SK-N-SH (cell line): Measurements from ENCODE around the gene AMIGO2. TPM values are rescaled to one million over a fixed set of nuclear protein-coding genes. Genes with fewer than 3 reads are reported as not detected.
A peak's percentile ranks its signal among the peaks of the same experiment; 100 is the strongest.

Experiments
- CTCF ChIA-PET: fragments of 300-600, 350-600 bp; formaldehyde crosslinking; extraction: SDS; loops from one replicate; lab custom pipeline; 2021; lab: Yijun Ruan, JAX
- POLR2A ChIA-PET: fragments of 350-600 bp; sonication (Branson Sonifier 250); formaldehyde crosslinking; extraction: SDS; loops from one replicate; lab custom pipeline; 2020; ENCODE audit warnings: antibody characterized with exemption, inconsistent platforms; lab: Yijun Ruan, JAX
- DNase-seq: peaks from one replicate; pipeline ENCODE4 v3.0.0; 2012
- H2AFZ ChIP-seq: fragments of 200-600 bp; sonication (generic); 2 replicates; pipeline ENCODE4 v1.8.1; 2016; ENCODE audit warnings: antibody characterized with exemption, mild to moderate bottlenecking, low read depth
- H3F3A ChIP-seq: fragments of 200-600 bp; sonication (generic); replicated peaks from 2 replicates; pipeline ENCODE3; 2016; ENCODE audit warnings: antibody characterized with exemption, mild to moderate bottlenecking; ENCODE audit not compliant: insufficient read depth
- H3K27ac ChIP-seq, 2 experiments: fragments of 200-500 bp in 1 of 2; fragments of 200-600 bp in 1 of 2; sonication (Bioruptor generic) in 1 of 2; sonication (generic), shearing (Covaris generic) in 1 of 2; 2 replicates each; pipeline versions ENCODE4 v1.5.1 to v1.6.1; 2014 to 2016; ENCODE audit warnings: low read depth in 2 of 2, inconsistent platforms in 1 of 2, low read length in 1 of 2, mild to moderate bottlenecking in 1 of 2, mixed read lengths in 1 of 2
- H3K27me3 ChIP-seq: fragments of 200-600 bp; sonication (generic), shearing (Covaris generic); 2 replicates; pipeline ENCODE4 v1.6.1; 2016; ENCODE audit warnings: mixed run types; ENCODE audit not compliant: insufficient read depth
- H3K36me3 ChIP-seq, 2 experiments: fragments of 200-500 bp in 1 of 2; fragments of 200-600 bp in 1 of 2; sonication (Bioruptor generic) in 1 of 2; sonication (generic) in 1 of 2; replicated peaks in 1 of 2; 2 replicates each; pipeline versions ENCODE3 to v1.5.1; 2014 to 2016; ENCODE audit warnings: low read length in 1 of 2, mild to moderate bottlenecking in 1 of 2; ENCODE audit not compliant: insufficient read depth in 2 of 2, control insufficient read depth in 1 of 2
- H3K4me1 ChIP-seq, 2 experiments: fragments of 200-500 bp in 1 of 2; fragments of 200-600 bp in 1 of 2; sonication (Bioruptor generic) in 1 of 2; sonication (generic), shearing (Covaris generic) in 1 of 2; 2 replicates each; pipeline versions ENCODE4 v1.5.1 to v1.6.1; 2014 to 2016; ENCODE audit warnings: low read depth in 1 of 2, low read length in 1 of 2, mixed run types in 1 of 2; ENCODE audit not compliant: insufficient read depth in 2 of 2, control insufficient read depth in 1 of 2
- H3K4me2 ChIP-seq: fragments of 200-600 bp; sonication (generic), shearing (Covaris generic); 2 replicates; pipeline ENCODE4 v1.6.1; 2017; ENCODE audit warnings: mixed run types
- H3K4me3 ChIP-seq, 2 experiments: fragments of 200-500 bp in 1 of 2; fragments of 200-600 bp in 1 of 2; sonication (Bioruptor generic) in 1 of 2; sonication (generic), shearing (Covaris generic) in 1 of 2; 2 replicates each; pipeline versions ENCODE4 v1.5.1 to v1.8.1; 2014 to 2016; ENCODE audit warnings: low read depth in 2 of 2, inconsistent platforms in 1 of 2, low read length in 1 of 2, mild to moderate bottlenecking in 1 of 2, mixed read lengths in 1 of 2, moderate library complexity in 1 of 2
- H3K79me2 ChIP-seq: fragments of 200-600 bp; sonication (generic); 2 replicates; pipeline ENCODE4 v1.8.1; 2017; ENCODE audit warnings: mild to moderate bottlenecking; ENCODE audit not compliant: insufficient read depth
- H3K9ac ChIP-seq: fragments of 200-600 bp; sonication (generic); 2 replicates; pipeline ENCODE4 v1.6.1; 2017; ENCODE audit warnings: mixed run types
- H3K9me2 ChIP-seq: fragments of 200-600 bp; sonication (generic); 2 replicates; pipeline ENCODE4 v1.6.1; 2017; ENCODE audit warnings: mixed run types
- H3K9me3 ChIP-seq: fragments of 200-600 bp; sonication (generic); 2 replicates; pipeline ENCODE4 v1.6.1; 2017; ENCODE audit warnings: mixed run types, mild to moderate bottlenecking, moderate library complexity
- H4K20me1 ChIP-seq: fragments of 200-600 bp; sonication (generic); 2 replicates; pipeline ENCODE4 v1.6.1; 2017; ENCODE audit warnings: mild to moderate bottlenecking, mixed run types; ENCODE audit not compliant: insufficient read depth
- CTCF ChIP-seq: fragments of 200-600 bp; sonication (generic); IDR thresholded peaks from 2 replicates; pipeline ENCODE4 v1.6.1; 2017; ENCODE audit warnings: antibody characterized with exemption, mild to moderate bottlenecking, moderate library complexity
- EP300 ChIP-seq, 2 experiments: IDR thresholded peaks; 2 replicates each; pipeline versions ENCODE4 v1.4.0 to v1.6.1; 2012; ENCODE audit warnings: borderline replicate concordance in 1 of 2, low read depth in 1 of 2, low read length in 1 of 2
- FOXJ3 ChIP-seq: sonication (generic); formaldehyde crosslinking; IDR thresholded peaks from 2 replicates; pipeline ENCODE4 v1.5.1; 2020; ENCODE audit warnings: mild to moderate bottlenecking, missing genetic modification reagents
- GATA2 ChIP-seq: sonication (generic); formaldehyde crosslinking; IDR thresholded peaks from 2 replicates; pipeline ENCODE4 v1.5.0; 2020; ENCODE audit warnings: mild to moderate bottlenecking, missing genetic modification reagents
- JUND ChIP-seq: IDR thresholded peaks from 2 replicates; pipeline ENCODE4 v1.4.0; 2012
- RCOR1 ChIP-seq: fragments of 150-350 bp; IDR thresholded peaks from 2 replicates; pipeline ENCODE4 v1.6.1; 2017; ENCODE audit warnings: antibody characterized with exemption, low read length
- REST ChIP-seq: IDR thresholded peaks from 2 replicates; pipeline ENCODE4 v1.6.1; 2012; ENCODE audit warnings: mild to moderate bottlenecking, low read depth, low read length, moderate library complexity
- RFX5 ChIP-seq: IDR thresholded peaks from 2 replicates; pipeline ENCODE4 v1.6.1; 2012; ENCODE audit warnings: mild to moderate bottlenecking, improper control_type of control experiment, low read length
- SIN3A ChIP-seq: IDR thresholded peaks from 2 replicates; pipeline ENCODE4 v1.6.1; 2012; ENCODE audit warnings: low read depth, mild to moderate bottlenecking, low read length, moderate library complexity, borderline replicate concordance
- SMC3 ChIP-seq: IDR thresholded peaks from 2 replicates; pipeline ENCODE4 v1.6.1; 2012; ENCODE audit warnings: low read depth, low read length, improper control_type of control experiment
- WGBS: methylation state at CpG from one replicate; pipeline ENCODE4 v1.1.6; 2017; ENCODE audit warnings: low lambda C conversion rate; 5-methylcytosine and 5-hydroxymethylcytosine counted together
- polyA plus RNA-seq, 3 experiments: library from polyadenylated mRNA; depleted of rRNA; stranded (reverse); fragments of >200 nt; gene quantifications; 2 replicates each; pipeline ENCODE4 v1.2.3, GENCODE V29; 2012

The AMIGO2 gene
- polyA plus RNA-seq, 1 of the 3 experiments (the other 2 are of a cell fraction): 1.2 TPM

GRCh38 chr12:47071241-47071852 lies 8.4 kb downstream of the AMIGO2 start:
- Histone ChIP-seq H3K4me2 (no peak overlapping the region), H3K9ac (no peak overlapping the region), H3K9me3 (no peaks in the 10 kb centered on the region), H4K20me1 (no peaks in the 10 kb centered on the region), H2AFZ (no peak overlapping the region), H3K4me3 (no peak overlapping the region), H3F3A (no peaks in the 10 kb centered on the region)
- no peak for DNase-seq
- CTCF ChIA-PET: interaction anchor here (0.7 to 2.5 kb wide), 3 partner anchors 8 to 39 kb away, joined by 3 to 12 read pairs (median 3); partner anchors contain the start of genes AMIGO2 and PCED1B
- WGBS: 39% methylated on average over 5 of the region's 5 CpGs
- no peak for TF ChIP-seq RCOR1
- TF ChIP-seq SMC3: 0 out of 2 replicates have a peak, but pooled peaks have one; percentile 6
- TF ChIP-seq CTCF: peak; percentile 60
- TF ChIP-seq, all 33 proteins: peak for 2
- Histone ChIP-seq H3K4me1 (no peaks in the 10 kb centered on the region; a peak in 1 of 4 replicates), H3K27me3 (peaks cover 3% of the 10 kb centered on the region; the same call in 1 of the 2 replicates), H3K27ac (no peak overlapping the region), H3K9me2 (no peaks in the 10 kb centered on the region), H3K79me2 (no peaks in the 10 kb centered on the region), H3K36me3 (no peaks in the 10 kb centered on the region)
- POLR2A ChIA-PET: no interaction called here

- H3K9ac ChIP-seq: no peak overlapping the region
- H3K4me2 ChIP-seq: no peak overlapping the region
- no peak overlapping the region for H3K27ac ChIP-seq
- H3K9me2 ChIP-seq: no peaks in the 10 kb centered on the region
- peaks cover 3% of the 10 kb centered on the region; the same call in 1 of the 2 replicates for H3K27me3 ChIP-seq
- no peaks in the 10 kb centered on the region for H4K20me1 ChIP-seq
- H3K4me3 ChIP-seq: no peak overlapping the region
- no peak for DNase-seq
- no peaks in the 10 kb centered on the region for H3K79me2 ChIP-seq
- no peak for TF ChIP-seq JUND
- no peak for TF ChIP-seq RFX5
- no peak for TF ChIP-seq GATA2 (CRISPR knock-in tag)
- TF ChIP-seq SIN3A: no peak
- no peak for TF ChIP-seq EP300 (IDR thresholded peaks at IDR 0.05; ENCODE audit: borderline replicate concordance in 1 of 2, low read depth in 1 of 2, low read length in 1 of 2)
- H3K9me3 ChIP-seq: no peaks in the 10 kb centered on the region
- no peak overlapping the region for H2AFZ ChIP-seq
- H3K4me1 ChIP-seq: no peaks in the 10 kb centered on the region; a peak in 1 of 4 replicates
- CTCF ChIA-PET: interaction anchor here (1.9 to 2.5 kb wide), 2 partner anchors 38 to 49 kb away, joined by 8 to 12 read pairs; no protein-coding TSS in a partner anchor
- WGBS: 31% methylated on average over 1 of the region's 1 CpG
- H3K36me3 ChIP-seq: no peaks in the 10 kb centered on the region
- POLR2A ChIA-PET: no interaction called here
- no peaks in the 10 kb centered on the region for H3F3A ChIP-seq
Measured at GRCh38 chr12:47070310-47070709, 9.4 kb downstream of the AMIGO2 start.

GRCh38 chr12:47068539-47068938 lies 11.2 kb downstream of the AMIGO2 start:
- Histone ChIP-seq H4K20me1 (no peaks in the 10 kb centered on the region), H3K27me3 (peaks cover 3% of the 10 kb centered on the region; the same call in 1 of the 2 replicates), H3K9me2 (no peaks in the 10 kb centered on the region), H3K27ac (no peak overlapping the region), H3K4me3 (no peak overlapping the region), H3K4me1 (no peaks in the 10 kb centered on the region; a peak in 1 of 4 replicates), H3K36me3 (no peaks in the 10 kb centered on the region), H3K9me3 (no peaks in the 10 kb centered on the region), H3K79me2 (no peaks in the 10 kb centered on the region), H2AFZ (no peak overlapping the region), H3F3A (no peaks in the 10 kb centered on the region), H3K4me2 (no peak overlapping the region), H3K9ac (no peak overlapping the region)
- POLR2A ChIA-PET: no interaction called here
- DNase-seq: no peak
- CTCF ChIA-PET: no interaction called here
- no peak for TF ChIP-seq GATA2 (CRISPR knock-in tag)
- TF ChIP-seq REST: no peak
- no peak for TF ChIP-seq FOXJ3 (CRISPR knock-in tag)
- TF ChIP-seq EP300 (IDR thresholded peaks at IDR 0.05; ENCODE audit: borderline replicate concordance in 1 of 2, low read depth in 1 of 2, low read length in 1 of 2): no peak
- WGBS: 26% methylated on average over 5 of the region's 6 CpGs
